ENCODE measurements around the gene SPOCK2. TPM values are rescaled to one million over a fixed set of nuclear protein-coding genes. Genes with fewer than 3 reads are reported as not detected.
"Not testable (repeated sequence)": the region's sequence is repeated elsewhere in the genome, so short reads cannot be mapped to it uniquely, and the experiment has no call there.

The SPOCK2 gene, protein sequence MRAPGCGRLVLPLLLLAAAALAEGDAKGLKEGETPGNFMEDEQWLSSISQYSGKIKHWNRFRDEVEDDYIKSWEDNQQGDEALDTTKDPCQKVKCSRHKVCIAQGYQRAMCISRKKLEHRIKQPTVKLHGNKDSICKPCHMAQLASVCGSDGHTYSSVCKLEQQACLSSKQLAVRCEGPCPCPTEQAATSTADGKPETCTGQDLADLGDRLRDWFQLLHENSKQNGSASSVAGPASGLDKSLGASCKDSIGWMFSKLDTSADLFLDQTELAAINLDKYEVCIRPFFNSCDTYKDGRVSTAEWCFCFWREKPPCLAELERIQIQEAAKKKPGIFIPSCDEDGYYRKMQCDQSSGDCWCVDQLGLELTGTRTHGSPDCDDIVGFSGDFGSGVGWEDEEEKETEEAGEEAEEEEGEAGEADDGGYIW
- 10 to 100 TPM in 1 of 10 donors, 1 to 10 TPM in 9; 1.9 to 15.9 (median 3.6) TPM for polyA plus RNA-seq (ENCODE audit: insufficient read length in 10 of 10)
- long read RNA-seq, donor 1 = 0 reads
- long read RNA-seq, donor 2 = 0 reads
- long read RNA-seq, donor 3 = 0 reads
- long read RNA-seq, donor 4 = 0 reads
- long read RNA-seq, donor 5 = 0 reads
- long read RNA-seq, donor 6 = 0 reads
- long read RNA-seq, donor 7 = 0 reads
- long read RNA-seq, donor 8 = 0 reads
- long read RNA-seq, donor 9 = 0 reads

DNA sequence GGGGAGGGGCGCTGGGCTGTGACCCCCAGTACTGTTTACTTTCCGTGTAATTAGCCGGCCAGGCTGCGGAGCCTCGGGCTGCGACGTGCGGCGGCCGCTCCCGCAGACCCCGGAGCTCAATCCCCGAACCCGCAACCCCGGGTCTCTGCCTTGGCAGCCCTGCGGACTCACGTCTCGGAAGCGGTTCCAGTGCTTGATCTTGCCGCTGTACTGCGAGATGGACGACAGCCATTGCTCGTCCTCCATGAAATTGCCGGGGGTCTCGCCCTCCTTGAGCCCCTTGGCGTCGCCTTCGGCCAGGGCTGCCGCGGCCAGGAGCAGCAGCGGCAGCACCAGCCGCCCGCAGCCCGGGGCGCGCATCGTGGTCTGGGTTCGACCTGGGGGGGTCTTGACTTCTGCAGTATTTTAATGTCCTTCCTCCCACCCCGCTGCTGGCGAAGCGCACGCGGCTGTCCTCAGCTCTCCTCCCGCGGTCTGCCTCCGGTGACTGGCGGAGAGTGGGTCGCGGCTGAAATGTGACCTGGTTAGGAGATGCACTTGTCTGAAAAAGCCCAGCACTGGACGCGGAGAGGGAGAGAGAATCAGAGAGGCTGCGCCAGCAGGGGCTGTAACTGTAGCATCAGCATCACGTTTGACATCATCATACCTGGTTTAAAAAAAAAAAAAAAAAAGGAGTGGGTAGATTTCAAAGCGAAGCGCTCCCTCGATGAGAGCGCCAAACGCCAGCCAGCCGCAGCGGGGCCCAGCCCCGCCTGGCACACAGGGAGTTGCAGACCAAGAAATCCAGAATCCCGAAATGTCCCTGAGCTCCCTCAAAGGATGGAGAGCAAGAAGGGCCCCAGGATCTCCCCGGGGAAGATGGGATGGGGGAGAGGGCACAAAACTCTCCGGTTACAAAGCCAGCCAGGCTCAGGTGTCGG is at the start of gene SPOCK2:
Gene SPOCK2 (minus strand): TSS at position 583 of the 920 bp plus-strand sequence. CDS start 223 bp downstream, at position 360.
- peak in 1 of 3 donors; percentile 63 for DNase-seq

DNA sequence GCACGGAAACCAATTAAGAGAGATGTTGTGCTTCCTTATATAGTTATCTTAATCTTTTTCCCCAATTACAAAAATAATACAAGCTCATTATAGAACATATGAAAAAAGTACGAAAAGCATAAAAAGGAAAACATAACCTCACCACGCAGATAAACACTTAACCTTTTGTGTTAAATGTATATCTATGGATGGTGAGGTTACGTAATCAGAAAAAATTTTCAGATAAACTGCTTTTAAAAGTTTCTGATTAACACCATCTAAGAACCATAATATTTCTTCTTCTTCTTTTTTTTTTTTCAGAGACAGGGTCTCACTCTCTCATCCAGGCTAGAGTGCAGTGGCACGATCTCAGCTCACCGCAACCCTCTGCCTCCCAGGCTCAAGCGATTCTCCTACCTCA is 49.2 kb upstream of the SPOCK2 start:
- DNase-seq = no peak

DNA sequence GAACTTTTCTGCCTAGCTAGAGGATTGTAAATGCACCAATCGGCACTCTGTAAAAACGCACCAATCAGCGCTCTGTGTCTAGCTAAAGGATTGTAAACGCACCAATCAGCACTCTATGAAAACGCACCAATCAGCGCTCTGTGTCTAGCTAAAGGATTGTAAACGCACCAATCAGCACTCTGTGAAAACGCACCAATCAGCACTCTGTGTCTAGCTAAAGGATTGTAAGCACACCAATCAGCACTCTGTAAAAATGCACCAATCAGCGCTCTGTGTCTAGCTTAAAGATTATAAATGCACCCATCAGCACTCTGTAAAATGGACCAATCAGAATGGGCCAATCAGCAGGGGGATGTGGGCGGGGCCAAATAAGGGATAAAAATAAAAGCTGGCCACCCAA is 47.9 kb upstream of the SPOCK2 start:
- DNase-seq = not testable (repeated sequence)

DNA sequence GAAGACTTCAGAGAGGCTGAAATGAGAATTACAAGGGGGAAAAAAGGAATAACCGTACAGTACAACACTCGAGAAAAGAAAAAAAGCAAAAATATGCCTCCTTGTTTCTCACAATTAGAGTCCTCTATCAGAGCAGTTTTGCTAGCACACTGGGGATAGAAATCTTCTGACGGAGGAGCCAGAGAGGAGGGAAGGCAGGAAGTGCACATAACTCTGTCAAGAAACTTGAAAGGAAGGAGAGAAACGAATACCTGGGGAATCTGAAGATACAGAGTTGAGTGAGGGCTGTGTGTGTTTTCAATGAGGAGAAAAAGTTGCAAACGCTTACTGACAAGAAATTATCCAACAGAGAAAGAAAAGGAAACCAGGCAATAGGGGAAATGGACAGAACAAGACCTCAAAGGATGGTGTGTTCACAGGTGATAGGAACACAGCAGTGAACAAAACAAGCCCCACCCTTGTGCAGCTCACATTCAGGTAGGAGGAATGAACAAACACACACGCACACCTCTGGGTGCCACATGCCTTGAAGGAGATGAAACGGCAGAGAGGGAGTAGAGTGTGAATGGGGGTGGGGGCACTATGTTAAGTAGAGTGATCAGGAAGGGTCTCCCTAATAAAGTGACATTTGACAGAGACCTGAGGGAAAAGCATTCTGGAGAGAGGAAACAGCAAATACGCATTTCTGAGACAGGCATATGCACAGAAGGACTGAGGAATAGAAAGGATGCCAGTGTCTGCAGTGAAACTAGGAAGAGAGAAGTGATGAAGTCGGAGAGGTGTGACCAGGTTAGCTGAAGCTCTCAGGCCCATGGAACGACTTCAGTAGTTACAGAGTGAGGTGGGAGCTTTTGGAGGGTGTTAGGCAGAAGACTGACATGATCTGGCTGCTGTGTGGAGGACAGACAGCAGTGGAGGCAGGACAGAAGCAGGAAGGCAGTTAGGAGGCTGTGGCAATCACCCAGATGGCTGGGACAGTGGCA is 46.7 kb upstream of the SPOCK2 start:
- DNase-seq = no peak

DNA sequence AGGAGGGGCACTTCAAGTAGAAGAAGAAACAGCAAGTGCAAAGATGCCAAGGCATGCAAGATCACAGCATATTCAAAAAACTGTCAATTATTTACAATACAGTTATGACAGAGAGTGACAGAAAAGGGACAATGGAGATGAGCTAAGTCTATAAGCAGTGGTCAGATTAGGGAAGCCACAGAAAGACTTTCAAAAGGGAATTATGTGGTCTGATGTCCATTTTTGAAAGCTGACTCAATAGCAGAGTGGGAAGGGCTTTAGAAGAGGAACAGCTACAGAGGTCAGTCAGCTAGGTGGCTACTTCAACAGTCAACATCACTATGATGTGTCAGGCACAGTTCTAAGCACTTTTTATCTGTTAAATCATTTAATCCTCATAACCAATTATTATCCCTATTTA is 45.2 kb upstream of the SPOCK2 start:
- peak in 1 of 3 donors; percentile 16 for DNase-seq

DNA sequence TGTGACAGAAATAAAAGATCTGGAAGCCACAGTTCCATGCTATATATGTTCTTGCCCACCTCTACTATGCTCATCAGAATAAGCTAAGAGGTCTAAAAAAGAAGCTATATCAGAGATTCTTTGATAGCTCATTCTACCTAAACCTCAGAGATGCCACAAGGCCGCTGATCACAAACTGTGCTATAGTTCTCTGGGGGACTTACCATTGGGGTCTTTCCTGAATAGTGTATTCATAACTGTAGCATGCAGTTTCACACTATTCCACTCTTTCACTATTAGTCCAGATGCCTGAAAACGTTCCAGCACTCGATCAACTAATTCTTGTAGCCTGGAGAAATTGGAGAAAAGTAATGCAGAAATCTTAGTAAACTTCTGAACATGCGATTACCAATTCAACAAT is 44.5 kb upstream of the SPOCK2 start:
- DNase-seq = no peak

DNA sequence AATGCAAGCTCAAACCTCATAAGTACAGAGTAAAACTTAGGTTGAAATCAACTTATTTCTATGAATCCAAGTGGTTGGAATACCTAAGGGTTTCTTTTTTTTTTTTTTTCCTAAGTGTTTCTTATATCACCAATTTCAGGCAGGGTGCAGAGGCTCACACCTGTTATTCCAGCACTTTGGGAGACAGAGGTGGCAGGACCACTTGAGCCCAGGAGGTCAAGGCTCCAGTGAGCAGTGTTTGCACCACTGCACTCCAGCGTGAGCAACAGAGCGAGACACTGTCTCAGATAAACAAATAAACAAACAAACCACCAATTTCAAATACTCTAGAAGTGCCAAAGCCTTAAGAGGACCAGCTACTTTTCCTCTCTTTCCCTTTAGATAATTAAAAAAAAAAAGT is 39.2 kb upstream of the SPOCK2 start:
- no peak for DNase-seq

DNA sequence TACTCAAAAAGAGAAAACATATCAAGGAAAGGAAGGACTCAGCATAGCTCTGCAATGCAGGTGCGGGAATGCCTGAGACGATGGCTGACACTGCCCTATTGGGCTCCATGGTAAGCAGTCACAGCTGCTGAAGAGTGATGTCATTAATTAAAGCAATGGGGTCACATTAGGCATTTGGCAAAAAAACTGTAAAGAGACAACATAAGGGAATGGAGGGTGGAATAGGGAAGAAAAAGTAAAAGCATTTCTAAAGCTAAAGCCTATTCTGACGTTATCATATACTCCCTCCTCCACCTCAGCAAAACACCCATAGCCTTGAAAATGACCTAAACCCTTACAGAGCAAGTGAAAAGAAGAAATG is 38.5 kb upstream of the SPOCK2 start:
- DNase-seq = no peak

DNA sequence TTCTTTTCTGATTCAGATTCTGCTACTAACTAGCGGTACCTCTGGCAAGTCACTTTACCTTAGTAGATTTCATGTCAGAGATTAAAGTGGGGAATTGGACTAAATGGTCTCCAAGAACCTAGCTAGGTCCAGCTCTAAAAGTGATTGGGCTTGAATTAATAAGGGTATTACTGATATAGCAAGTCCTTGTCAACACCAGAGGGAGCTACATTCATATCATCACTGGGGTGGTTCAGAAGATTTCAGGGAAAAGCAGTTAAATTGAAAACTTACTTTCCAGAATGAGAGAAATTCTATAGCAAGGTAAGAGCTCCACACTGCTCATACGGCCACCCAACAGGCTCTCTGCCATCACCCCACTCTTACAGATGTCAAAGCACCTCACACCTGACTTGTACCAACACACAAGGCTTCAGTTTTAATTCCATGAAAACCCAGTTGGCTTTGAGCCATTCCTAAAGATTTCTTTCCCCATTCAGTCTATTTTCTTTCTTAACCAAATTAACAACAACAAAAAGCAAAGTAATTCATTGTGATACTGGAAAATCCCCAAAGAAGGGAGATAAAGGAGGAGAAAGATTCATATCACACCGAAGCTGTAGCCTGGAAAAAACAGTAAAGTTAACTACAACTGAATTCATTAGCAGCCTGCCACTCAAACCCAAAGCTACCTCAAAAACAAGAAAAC is 38.0 kb upstream of the SPOCK2 start:
- DNase-seq = peak in 1 of 3 donors; percentile 8

DNA sequence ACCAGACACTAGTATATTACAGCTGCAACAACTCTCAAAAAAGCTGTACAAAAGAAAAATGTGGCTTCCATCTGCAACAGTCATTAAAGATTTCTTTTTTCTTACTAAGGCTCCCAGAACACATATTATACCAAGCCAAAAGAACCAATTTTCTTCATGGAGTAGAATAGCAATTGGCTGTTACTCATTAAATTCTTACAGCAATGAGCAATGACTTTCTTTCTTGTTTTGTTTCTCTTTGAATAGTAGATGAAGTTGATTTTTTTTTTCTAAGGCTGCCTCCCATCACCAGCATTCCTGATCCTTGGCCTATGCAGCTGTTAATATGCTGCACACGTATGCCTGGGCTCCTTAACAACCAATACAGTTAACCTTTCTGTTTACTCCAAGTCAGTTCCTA is 36.6 kb upstream of the SPOCK2 start:
- peak; percentile 14 to 62 (median 44) for DNase-seq

DNA sequence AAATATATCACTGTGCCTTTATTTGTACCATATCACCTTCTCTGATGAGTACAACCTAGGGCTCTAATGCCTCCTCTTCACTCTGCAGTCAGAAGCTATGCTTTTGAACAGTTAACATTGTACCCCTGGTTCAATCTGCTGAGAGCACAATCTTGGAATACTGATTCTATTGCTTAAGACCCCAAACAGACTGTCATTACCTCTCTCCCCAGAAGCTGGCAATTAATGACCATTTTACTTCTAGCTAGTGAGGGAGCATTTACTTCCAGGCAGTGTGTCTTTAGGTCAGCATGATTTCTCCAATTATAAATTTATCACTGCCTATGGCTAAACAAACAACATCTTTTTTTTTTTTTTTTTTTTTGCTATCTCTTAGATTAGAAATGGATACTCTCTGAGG is 36.0 kb upstream of the SPOCK2 start:
- no peak for DNase-seq

DNA sequence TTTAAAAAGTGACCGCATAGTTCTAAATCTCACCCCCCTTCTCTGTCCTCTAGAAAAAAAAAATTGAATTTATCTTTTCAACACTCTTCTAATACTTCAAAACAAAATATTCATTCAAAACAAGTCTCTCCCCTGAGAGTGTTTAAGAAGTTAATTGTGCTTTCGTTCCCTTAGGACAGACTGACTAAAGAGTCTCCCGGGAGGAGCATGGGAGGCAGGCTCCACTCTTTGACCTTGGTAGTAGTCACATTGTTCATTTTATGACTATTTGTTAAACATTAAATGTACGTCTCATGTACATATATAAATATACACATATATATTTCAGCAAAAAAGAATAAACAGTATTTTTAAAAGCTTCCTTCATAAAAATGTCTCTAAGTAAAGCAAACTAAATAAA is 35.3 kb upstream of the SPOCK2 start:
- DNase-seq = no peak

DNA sequence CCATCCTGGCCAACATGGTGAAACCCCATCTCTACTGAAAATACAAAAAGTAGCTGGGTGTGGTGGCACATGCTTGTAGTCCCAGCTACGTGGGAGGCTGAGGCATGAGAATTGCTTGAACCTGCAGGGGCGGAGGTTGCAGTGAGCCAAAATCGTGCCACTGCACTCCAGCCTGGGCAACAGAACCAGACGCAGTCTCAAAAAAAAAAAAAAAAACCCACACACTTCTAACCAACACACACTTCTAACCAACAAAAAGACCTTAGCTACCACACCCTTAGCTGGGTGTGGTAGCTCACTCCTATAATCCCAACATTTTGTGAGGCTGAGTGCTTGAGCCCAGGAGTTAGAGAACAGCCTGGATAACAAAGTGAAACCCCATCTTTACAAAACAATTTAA is 33.9 kb upstream of the SPOCK2 start:
- no peak for DNase-seq

DNA sequence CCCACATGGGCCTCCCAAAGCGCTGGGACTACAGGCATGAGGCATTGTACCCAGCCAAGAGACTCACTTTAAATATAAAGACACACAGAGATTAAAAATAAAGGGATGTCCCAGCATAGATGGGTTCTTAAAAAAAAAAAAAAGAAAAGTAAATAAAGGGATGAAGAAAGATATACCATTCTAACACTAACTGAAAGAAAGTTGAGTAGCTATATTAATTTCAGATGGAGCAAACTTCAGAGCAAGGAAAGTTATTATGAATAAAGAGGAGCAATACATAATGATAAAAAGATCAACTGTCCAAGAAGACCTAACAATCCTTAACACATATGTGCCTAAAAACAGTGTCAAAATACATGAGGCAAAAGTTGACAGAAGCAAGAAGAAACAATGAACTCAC is 33.0 kb upstream of the SPOCK2 start:
- DNase-seq = no peak

DNA sequence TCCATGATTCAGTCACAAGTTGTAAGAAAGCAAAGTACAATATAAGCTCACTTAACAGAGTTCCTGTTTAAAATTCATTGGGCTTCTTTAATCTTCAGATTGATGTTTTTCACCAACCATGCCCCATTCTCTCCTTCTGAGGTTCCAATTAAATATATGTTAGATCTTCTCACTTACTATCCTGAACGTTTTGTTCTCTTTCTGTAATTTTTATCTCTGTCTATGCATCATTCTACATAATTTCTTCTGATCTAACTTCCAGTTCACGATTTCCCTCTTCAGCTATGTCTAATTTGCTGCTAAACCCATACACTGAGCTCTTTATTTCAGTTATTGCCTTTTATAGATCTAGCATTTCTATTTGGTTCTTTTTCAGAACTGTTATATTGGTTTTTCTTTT is 28.0 kb upstream of the SPOCK2 start:
- no peak for DNase-seq

DNA sequence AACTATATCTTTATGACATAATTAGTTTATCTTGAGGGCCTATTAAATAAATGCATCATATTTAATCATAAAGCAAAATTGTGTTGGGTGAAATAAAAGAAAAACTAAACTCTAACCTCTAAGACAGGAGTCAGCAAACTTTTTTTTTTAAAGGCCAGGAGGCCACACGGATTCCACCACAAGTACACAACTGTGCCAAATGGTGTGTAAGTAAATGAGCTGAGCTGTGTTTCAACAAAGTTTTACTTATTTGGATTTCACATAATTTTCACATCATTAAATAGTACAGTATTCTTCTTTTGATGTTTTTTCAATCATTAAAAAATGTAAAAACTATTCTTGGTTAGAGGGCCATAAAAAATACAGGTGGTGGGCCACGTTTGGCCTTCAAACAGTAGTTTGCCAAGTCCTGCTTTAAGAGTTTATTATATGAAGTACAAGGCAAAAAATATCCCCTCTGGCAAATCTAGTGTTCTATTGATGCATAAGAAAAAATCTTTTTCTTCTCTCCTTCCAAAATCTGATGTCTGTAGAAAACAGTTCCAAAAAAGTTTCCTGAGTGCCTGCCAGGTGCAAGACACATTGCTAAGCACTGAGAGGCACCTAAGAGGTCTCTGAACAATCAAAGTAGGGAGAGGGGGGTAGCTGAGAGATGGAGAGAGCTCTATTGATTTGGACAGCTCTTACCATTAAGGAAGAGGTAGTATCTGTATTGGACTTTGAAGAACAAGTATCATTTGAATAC is 26.5 kb upstream of the SPOCK2 start:
- peak; percentile 14 to 61 (median 50) for DNase-seq

DNA sequence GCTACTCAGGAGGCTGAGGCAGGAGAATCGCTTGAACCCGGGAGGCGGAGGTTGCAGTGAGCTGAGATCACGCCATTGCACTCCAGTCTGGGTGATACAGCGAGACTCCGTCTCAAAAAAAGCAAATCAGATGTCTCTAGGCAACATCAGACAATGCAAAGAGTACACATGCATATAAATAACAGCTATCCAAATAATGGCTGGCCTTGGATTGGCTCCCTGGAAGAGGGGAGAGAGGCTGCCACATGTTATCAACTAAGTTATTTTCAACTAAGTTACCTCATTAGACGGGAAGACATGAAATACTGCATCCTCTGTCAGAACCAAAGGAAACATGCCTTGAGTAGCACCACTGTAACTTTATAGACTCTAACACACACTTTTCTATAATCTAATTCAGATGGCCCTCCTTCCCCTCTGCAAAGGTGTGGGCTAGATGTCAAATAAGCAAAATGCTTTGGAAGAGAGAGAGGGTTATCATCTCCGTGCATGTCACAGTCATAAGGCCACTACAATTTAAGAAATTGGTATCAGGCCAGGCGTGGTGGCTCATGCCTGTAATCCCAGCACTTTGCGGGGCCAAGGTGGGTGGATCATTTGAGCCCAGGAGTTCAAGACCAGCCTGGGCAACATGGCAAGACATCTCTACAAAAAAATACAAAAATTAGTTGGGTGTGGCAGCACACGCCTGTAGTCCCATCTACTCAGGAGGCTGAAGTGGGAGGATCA is 22.5 kb upstream of the SPOCK2 start:
- DNase-seq = peak in 1 of 3 donors; percentile 44

DNA sequence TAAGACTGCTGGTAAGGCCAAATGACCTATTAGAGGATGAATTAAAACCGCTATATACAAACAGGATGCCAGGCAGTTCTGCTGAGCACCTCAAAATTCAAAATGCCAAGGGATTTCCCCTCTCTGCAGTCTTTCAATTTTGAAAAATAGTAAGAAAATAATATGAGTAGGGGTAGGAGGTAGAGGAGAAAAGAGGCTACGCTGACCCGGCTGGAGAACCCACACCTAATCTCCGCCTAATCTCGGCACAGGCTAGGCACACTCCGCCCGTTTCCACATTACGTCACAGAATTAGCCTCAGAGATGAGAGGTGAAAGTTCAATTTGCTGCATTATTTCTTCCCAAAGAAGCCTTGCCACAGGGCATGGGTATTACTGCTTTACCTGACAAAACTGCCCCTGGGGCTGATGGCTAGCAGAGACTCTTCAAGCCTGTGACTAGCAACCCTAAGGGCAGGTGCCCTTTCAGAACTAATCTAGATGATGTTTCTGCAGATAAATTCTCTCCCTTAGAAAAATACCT is 21.3 kb upstream of the SPOCK2 start:
- DNase-seq = no peak

All from muscle of back (tissue), 13 donors.